Measurements from ENCODE around the gene NEMF.
"Not testable (repeated sequence)": the region's sequence is repeated elsewhere in the genome, so short reads cannot be mapped to it uniquely, and the experiment has no call there.

NEMF gene

DNA sequence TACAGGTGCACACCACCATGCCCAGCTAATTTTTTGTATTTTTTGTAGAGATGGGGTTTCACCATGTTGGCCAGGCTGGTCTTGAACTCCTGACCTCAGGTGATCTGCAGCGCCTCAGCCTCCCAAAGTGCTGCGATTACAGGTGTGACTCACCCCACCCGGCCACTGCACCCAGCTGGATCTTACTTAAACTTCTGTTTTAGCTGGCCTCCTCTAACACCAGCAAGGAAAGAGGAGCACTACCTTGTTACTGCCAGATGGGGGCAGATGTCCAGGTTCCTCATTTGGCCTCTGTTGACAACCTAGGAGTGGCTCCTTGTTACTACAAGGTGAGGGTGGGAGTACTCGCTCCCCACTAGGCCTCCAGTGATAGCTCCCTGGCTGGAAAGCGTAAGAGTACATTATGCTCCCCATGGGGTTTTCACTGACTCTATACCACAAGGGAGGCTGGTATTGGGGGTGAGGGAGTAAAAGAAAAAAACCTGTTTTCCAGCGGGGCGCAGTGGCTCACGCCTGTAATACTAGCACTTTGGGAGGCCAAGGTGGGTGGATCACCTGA lies 27.1 kb upstream of the NEMF start:
- peak; percentile 14 for DNase-seq (ENCODE audit: low read depth)

- DNase-seq (ENCODE audit: low read depth) = no peak
Measured at GRCh38 chr14:49876563-49877127, 24.1 kb upstream of the NEMF start.

- DNase-seq (ENCODE audit: low read depth) = no peak
Measured at GRCh38 chr14:49875640-49876198, 23.1 kb upstream of the NEMF start.

DNA sequence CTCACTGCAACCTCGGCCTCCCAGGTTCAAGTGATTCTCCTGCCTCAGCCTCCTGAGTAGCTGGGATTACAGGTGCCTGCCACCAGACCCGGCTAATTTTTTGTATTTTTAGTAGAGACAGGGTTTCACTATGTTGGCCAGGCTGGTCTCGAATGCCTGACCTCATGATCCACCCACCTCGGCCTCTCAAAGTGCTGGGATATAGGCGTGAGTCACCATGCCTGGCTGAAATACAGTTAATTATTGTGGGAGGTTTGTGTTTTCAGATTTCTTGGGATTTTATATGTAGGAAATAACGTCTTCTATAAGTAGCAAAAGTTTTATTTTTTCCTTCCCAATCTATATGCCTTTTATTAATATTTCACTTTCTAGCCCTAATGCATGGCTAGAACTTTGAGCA lies 21.0 kb upstream of the NEMF start:
- not testable (repeated sequence) for DNase-seq (ENCODE audit: low read depth)

DNA sequence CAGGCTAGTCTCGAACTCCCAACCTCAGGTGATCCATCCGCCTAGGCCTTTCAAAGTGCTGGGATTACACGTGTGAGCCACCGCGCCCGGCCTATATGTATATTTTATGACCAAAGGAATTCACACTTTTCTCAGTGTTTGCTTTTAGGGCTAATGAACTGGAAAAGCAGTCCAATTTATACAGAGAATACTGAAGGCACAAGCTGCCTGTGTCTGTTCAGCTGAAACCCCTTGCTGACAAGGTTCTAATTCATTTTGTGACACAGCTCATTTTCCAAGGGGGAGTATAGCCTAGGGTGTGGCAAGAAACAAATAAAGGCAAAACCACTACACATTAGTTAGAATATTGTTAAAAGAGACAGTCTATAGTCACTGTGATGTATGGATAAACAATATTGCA lies 18.3 kb upstream of the NEMF start:
- no peak for DNase-seq (ENCODE audit: low read depth)

- no peak for DNase-seq (ENCODE audit: low read depth)
Measured at GRCh38 chr14:49868720-49869114, 16.1 kb upstream of the NEMF start.

DNA sequence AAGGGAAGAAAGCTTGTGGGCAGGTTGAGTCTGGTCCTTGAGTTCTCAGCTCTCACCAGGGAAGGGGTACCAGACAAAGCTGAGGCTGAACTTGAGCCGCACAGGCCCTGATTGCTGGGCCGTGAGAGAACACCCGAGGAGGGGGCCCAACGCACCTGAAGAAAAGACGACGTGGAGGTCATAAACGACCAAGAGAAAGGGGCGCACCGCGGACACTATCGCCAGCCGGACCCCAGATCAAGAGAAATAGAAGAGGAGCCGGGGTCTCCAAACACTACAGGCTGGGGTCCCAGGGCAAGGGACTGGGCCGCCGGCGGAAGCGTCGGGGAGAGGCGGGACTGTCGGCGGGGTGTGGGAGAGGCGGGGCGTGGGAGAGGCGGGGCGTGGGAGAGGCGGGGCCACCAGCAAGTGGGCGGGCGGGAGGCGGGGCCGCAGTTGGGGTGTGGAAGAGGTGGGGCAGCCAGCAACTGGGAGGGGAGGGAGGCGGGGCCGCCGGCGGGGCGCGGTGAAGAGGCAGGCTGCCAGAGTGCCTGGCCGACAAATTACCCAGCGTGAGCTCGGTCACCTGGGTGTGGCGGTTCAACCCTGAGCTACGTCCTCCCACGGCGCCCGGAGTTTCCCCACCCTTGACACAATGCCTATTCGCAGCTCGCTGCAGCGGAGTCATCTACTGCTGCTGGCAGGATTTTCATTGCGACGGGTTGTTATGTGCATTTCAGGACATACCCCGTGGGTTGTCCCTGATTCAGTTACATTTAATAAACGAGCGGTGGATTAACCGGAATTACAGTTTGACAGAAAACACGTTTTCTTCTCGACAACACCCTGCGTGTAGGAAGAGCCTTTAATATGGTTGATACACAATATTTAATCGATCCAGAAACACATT lies 15.5 kb upstream of the NEMF start:
- DNase-seq (ENCODE audit: low read depth) = peak; percentile 96

DNA sequence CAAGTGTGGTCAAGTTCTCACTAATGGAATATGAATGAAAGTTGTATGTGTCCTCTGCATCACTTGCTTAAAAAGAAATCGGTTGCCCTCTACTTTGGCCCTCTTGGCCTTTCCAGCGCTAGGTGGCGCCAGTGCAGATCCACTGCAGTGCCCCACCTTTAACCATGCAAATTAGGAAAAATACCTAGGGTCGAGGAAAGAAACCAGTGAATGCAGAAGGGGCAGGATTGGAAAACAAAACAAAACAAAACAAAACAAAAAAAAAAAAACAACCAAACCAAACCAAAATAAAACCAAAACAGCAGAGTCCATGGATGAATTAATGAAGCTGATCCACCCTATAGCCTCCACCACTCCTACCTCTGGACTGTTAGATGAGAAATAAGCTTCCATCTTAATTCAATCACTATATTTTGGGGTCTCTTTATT lies 12.9 kb upstream of the NEMF start:
- DNase-seq (ENCODE audit: low read depth) = peak; percentile 73

DNA sequence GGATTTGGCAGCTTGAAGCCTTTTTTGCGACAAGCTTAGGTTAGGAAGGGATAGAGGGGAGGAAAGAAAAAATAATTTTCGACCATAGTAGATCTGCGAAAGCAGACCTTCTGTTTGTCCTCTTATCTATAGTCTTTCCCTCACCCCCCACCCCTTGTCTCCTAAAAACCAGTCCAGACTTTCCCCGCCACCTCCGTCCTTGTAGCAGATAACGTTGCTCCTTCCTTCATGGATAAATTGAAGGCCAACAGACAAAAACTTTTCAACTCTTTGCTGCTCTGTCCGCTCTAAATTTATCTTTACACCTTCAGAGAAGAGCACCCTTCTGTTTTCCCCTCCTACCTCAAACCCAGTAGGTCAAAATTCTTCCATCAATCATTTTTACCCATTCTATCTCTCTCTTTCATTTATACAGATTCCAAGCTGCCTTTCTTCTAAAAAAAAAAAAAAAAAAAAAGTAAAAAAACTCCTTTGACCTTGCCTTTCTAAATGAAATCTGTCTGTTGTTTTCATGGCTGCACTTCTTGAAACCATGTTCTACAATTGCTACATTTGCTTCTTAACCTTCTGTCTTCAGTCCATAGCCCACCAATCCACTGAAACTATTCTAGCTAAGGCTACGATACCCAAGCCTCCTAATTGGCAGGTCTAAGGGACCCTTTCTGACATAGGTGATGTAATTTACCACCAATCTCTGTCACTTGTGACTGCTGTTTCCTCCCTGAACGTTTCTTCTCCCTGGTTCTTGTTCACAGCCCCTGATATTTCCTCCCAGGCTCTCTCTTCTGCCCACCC lies 11.1 kb upstream of the NEMF start:
- DNase-seq (ENCODE audit: low read depth) = no peak

GRCh38 chr14:49862089-49862673 lies 9.6 kb upstream of the NEMF start:
- DNase-seq (ENCODE audit: low read depth) = peak; percentile 79

GRCh38 chr14:49861699-49862088 lies 9.1 kb upstream of the NEMF start:
- DNase-seq (ENCODE audit: low read depth) = no peak

DNA sequence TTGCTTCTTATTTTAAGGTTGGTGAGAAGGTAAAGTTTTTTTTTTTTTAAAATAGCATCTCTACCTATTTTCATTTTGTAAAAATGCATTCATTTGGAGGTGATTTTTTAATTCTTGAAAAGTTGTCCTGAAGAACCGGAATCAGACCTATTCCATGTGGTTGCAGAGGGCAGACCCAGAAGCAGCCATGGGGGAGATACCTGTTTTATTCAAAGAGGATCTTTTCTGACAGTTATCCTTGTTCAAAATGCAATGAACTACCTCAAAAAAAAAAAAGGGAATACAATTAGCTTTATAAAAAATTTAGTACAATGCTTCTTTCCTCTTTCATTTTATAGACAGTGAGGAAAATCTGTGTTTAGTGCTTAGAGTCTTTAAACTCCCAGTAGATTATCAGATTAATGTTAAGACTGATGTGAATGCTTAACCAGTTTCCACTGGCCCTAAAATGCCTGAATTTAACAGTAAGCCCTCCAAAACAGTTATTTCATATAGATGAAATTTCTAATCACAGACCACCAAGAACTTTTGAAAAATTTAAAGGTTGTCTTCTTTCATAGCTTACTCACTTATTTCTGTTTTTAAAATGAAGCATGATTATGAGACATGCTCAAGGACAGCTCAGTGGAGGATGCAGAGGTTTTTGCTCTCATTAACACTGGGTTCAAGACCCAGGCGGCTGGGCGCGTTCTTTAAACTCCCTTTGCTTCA lies 8.6 kb upstream of the NEMF start:
- no peak for DNase-seq (ENCODE audit: low read depth)

GRCh38 chr14:49858383-49858782 lies 5.8 kb upstream of the NEMF start:
- no peak for DNase-seq (ENCODE audit: low read depth)

DNA sequence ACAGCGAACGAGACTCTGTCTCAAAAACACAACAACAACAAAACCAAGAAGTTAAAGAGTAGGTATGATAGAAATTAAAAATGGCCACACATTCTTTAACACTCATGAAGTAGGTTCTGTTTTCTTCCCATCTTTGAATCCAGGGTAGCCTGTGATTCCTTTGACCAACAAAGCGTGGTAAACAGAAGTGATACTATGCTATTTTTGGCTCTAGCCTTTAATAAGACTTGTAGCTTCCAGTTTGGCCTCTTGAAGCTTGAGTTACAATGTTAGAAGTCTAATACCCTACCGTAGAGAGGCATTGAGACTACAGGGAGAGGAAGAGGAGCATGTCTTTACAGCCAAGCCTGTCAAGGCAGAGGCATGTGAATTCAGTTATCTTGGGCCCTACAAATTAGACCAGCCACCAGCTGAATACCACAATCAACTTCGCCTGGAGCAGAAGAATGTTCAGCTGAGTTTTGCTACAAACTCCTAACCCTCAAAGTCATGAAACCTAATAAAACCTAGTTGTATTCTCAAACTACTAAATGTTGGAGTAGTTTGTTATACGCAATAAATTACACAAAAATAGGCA lies 4.9 kb upstream of the NEMF start:
- DNase-seq (ENCODE audit: low read depth) = no peak

GRCh38 chr14:49853572-49854375 lies 1.2 kb upstream of the NEMF start:
- DNase-seq (ENCODE audit: low read depth) = peak; percentile 54

DNA sequence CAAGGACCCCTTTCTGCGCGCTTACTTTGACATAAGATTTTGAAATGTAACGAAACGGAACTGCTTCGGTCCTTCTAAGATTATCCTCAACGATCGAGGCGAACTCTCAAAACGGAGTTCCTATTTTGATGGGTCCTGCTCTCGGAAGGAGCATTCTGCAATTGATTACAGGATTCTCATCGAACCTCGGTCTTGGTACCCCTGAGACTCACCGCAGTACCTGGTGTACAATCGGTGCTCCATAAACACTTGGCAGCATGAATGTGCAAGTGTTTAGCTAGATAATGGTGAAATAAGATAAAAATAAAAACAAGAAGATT lies 530 bp upstream of the NEMF start:
- DNase-seq (ENCODE audit: low read depth) = no peak

- DNase-seq (ENCODE audit: low read depth) = no peak
Measured at GRCh38 chr14:49851813-49852212, 775 bp downstream of the NEMF start.

- no peak for DNase-seq (ENCODE audit: low read depth)
Measured at GRCh38 chr14:49849213-49849847, 3.3 kb downstream of the NEMF start.

- no peak for DNase-seq (ENCODE audit: low read depth)
Measured at GRCh38 chr14:49828640-49829039, 23.9 kb downstream of the NEMF start.

DNA sequence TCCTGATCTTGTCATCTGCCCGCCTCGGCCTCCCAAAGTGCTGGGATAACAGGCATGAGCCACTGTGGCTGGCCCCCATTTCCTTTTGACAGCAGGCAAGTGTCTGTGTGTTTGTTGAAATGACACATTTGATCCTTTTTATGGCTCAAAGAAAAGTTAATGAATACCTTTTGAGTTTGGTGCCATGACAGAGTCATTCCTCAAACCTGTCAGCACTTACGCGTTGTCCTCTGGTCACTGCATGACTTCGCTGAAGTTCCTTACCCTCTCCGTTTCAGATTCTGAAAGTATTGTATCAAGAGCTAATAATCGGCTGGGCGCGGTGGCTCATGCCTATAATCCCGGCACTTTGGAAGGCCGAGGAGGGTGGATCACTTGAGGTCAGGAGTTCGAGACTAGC lies 32.4 kb downstream of the NEMF start:
- no peak for DNase-seq (ENCODE audit: low read depth)
